Osteoblast (primary cell): ENCODE data around the gene MAP3K1. TPM values are rescaled to one million over a fixed set of nuclear protein-coding genes. Genes with fewer than 3 reads are reported as not detected.

ENCODE experiments used
- DNase-seq: peaks from one replicate; pipeline ENCODE4 v3.0.0; 2011; ENCODE audit warnings: low spot score, mixed read lengths; ENCODE audit not compliant: insufficient read length; ENCODE audit errors: missing footprints
- H2AFZ ChIP-seq: 2 replicates; pipeline ENCODE4 v1.6.0; 2011; ENCODE audit warnings: mild to moderate bottlenecking, low read length
- H3K27ac ChIP-seq: 2 replicates; pipeline ENCODE4 v1.5.1; 2011; ENCODE audit warnings: mild to moderate bottlenecking, low read depth, low read length, moderate library complexity
- H3K27me3 ChIP-seq: 2 replicates; pipeline ENCODE4 v1.6.0; 2012; ENCODE audit warnings: mild to moderate bottlenecking, control low read depth, inconsistent platforms, low read length, moderate library complexity; ENCODE audit not compliant: insufficient read depth
- H3K36me3 ChIP-seq: 2 replicates; pipeline ENCODE4 v1.5.1; 2011; ENCODE audit warnings: mild to moderate bottlenecking, low read length, control low read depth, moderate library complexity; ENCODE audit not compliant: insufficient read depth
- H3K4me1 ChIP-seq: 2 replicates; pipeline ENCODE4 v1.5.1; 2011; ENCODE audit warnings: mild to moderate bottlenecking, low read length, control low read depth, moderate library complexity; ENCODE audit not compliant: insufficient read depth
- H3K4me2 ChIP-seq: 2 replicates; pipeline ENCODE4 v1.6.0; 2011; ENCODE audit warnings: mild to moderate bottlenecking, low read length; ENCODE audit not compliant: insufficient read depth
- H3K4me3 ChIP-seq: fragments of 200-600 bp; sonication (generic); 3 replicates; pipeline ENCODE4 v1.5.1; 2012; ENCODE audit warnings: mild to moderate bottlenecking, low read length, inconsistent platforms; ENCODE audit not compliant: insufficient read depth
- H3K79me2 ChIP-seq: 2 replicates; pipeline ENCODE4 v1.6.0; 2012; ENCODE audit warnings: mild to moderate bottlenecking, low read length, control low read depth, inconsistent platforms; ENCODE audit not compliant: insufficient read depth
- H3K9me3 ChIP-seq: 2 replicates; pipeline ENCODE4 v1.5.1; 2011; ENCODE audit warnings: low read depth, low read length, control low read depth
- H4K20me1 ChIP-seq: 2 replicates; pipeline ENCODE4 v1.6.0; 2012; ENCODE audit warnings: mild to moderate bottlenecking, low read length, control low read depth; ENCODE audit not compliant: insufficient read depth
- total RNA-seq: library from RNA; depleted of rRNA; stranded (reverse); fragments of >200 nt; gene quantifications from 2 replicates; pipeline ENCODE4 v1.2.3, GENCODE V29; 2012
- TF ChIP-seq, protein P1 (sequence below): IDR thresholded peaks from 2 replicates; pipeline ENCODE4 v1.5.1; 2011; ENCODE audit warnings: mild to moderate bottlenecking, low read depth, low read length, moderate library complexity; ENCODE audit errors: extremely low read depth

The MAP3K1 gene
- total RNA-seq, 1 donor: 8.0 TPM

DNA sequence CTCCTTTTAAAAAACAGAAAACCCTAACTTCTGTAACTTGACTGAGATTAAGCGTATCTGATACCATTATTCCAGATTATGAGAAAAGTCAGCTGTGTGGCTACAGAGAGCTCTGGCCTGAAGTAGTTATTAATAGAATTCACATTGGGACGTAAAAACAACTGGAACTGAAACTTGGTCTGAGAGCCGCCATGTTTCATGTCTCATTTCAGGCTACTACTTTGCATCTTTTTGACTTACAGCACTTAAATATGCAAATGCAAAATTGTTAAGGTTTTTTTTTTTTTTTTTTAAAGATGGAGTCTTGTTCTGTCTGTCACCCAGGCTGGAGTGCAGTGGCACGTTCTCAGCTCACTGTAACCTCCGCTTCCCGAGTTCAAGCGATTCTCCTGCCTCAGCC is 25.2 kb downstream of the MAP3K1 start:
- peaks cover 70% of the 10 kb centered on the region for H3K79me2 ChIP-seq
- no peak overlapping the region for H3K4me3 ChIP-seq
- peaks cover 2% of the 10 kb centered on the region for H4K20me1 ChIP-seq
- DNase-seq: no peak
- H3K36me3 ChIP-seq: no peaks in the 10 kb centered on the region
- no peak overlapping the region for H2AFZ ChIP-seq
- peaks cover 9% of the 10 kb centered on the region for H3K4me1 ChIP-seq
- H3K27me3 ChIP-seq: no peaks in the 10 kb centered on the region
- no peak overlapping the region for H3K27ac ChIP-seq
- no peaks in the 10 kb centered on the region for H3K9me3 ChIP-seq
- TF ChIP-seq, protein P1, sequence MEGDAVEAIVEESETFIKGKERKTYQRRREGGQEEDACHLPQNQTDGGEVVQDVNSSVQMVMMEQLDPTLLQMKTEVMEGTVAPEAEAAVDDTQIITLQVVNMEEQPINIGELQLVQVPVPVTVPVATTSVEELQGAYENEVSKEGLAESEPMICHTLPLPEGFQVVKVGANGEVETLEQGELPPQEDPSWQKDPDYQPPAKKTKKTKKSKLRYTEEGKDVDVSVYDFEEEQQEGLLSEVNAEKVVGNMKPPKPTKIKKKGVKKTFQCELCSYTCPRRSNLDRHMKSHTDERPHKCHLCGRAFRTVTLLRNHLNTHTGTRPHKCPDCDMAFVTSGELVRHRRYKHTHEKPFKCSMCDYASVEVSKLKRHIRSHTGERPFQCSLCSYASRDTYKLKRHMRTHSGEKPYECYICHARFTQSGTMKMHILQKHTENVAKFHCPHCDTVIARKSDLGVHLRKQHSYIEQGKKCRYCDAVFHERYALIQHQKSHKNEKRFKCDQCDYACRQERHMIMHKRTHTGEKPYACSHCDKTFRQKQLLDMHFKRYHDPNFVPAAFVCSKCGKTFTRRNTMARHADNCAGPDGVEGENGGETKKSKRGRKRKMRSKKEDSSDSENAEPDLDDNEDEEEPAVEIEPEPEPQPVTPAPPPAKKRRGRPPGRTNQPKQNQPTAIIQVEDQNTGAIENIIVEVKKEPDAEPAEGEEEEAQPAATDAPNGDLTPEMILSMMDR: no peak
- no peak overlapping the region for H3K4me2 ChIP-seq

DNA sequence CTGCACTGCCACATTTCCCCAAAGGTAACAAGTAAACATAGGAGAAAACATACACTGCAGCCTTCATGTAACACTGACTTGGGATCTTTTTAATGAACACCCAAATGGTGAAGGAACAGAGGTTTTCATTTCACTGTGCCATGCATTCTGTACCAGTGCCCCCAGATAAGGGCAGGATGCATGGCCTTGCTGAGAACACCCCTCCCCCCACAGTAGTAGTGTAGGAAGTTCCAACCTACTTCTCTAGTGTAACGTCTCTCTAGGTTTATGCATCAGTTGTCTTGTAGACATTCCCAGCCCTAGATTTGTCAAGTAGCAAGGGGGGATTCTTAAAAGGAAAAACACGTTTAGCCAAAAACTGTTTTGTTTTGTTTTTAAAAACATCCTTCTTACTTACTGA is 29.9 kb downstream of the MAP3K1 start:
- H3K9me3 ChIP-seq: no peaks in the 10 kb centered on the region
- no peaks in the 10 kb centered on the region for H3K36me3 ChIP-seq
- DNase-seq: no peak
- peaks cover 70% of the 10 kb centered on the region for H3K79me2 ChIP-seq
- H3K4me2 ChIP-seq: no peak overlapping the region
- TF ChIP-seq, protein P1: no peak
- H2AFZ ChIP-seq: no peak overlapping the region
- no peaks in the 10 kb centered on the region for H3K27me3 ChIP-seq
- no peak overlapping the region for H3K27ac ChIP-seq
- peaks cover 9% of the 10 kb centered on the region for H4K20me1 ChIP-seq
- H3K4me1 ChIP-seq: no peaks in the 10 kb centered on the region
- H3K4me3 ChIP-seq: no peak overlapping the region

DNA sequence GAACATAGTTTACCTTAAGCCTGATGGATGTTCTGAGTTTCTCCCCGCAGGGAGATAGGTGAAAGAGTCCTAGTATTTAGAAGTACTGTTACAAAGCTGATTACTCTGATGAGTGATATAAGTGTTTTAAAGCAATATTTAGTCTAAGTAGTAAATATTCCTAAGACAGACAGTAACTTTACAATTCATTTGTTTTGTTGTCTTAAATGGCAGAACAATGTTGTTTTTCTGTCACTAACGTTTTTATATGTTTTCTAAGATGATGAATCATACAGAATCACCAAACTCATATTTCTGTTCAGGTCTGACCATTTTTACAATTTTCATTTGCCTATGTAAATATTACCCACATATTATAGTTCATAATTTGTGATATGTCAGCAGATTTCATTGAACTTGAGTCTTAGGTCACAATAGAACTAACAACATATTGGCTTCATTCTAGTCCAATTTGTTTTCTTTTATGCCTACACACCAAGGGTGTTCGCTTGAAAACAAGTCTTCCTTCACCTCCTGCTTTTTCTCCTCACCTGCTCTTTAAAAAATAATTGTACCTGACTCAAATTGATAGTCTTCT is 30.6 kb downstream of the MAP3K1 start:
- H3K36me3 ChIP-seq: no peaks in the 10 kb centered on the region

DNA sequence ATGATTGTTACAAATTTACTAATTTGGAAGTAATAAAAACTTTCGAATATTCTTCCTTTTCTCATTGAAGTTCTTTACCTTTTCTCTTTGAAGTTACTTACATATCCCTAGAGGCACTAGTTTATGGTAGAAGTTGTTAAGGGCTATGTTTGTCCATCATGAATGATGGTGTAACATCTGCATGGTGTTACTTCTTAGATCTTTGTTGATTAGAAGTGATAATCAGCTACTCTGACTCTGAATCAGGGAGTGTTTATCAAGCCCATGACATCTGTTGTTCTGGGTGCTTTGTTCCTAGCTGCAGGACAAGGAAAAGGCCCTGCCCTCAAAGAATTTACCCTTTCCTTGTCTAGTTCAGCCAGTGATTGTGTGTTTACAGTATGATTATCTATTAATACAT is 32.9 kb downstream of the MAP3K1 start:
- H3K4me2 ChIP-seq: no peak overlapping the region
- peaks cover 58% of the 10 kb centered on the region for H3K79me2 ChIP-seq
- H3K9me3 ChIP-seq: no peaks in the 10 kb centered on the region
- no peak overlapping the region for H3K27ac ChIP-seq
- no peak overlapping the region for H3K4me3 ChIP-seq
- H2AFZ ChIP-seq: no peak overlapping the region
- H3K4me1 ChIP-seq: peaks cover 15% of the 10 kb centered on the region
- peaks cover 15% of the 10 kb centered on the region for H4K20me1 ChIP-seq
- H3K27me3 ChIP-seq: no peaks in the 10 kb centered on the region
- DNase-seq: no peak
- TF ChIP-seq, protein P1: no peak
- H3K36me3 ChIP-seq: no peaks in the 10 kb centered on the region

More for the DNA sequence above, 30.6 kb downstream of the MAP3K1 start:
- Histone ChIP-seq H2AFZ (no peak overlapping the region), H3K27me3 (no peaks in the 10 kb centered on the region), H3K4me1 (no peaks in the 10 kb centered on the region), H3K79me2 (peaks cover 68% of the 10 kb centered on the region), H3K4me3 (no peak overlapping the region), H3K9me3 (no peaks in the 10 kb centered on the region), H4K20me1 (peaks cover 9% of the 10 kb centered on the region), H3K4me2 (no peak overlapping the region), H3K27ac (no peak overlapping the region)
- no peak for DNase-seq
- TF ChIP-seq, protein P1: no peak
